NCI-H345 (cell line): ENCODE results near the gene NSD1.
"Not testable (repeated sequence)": the region's sequence is repeated elsewhere in the genome, so short reads cannot be mapped to it uniquely, and the experiment has no call there.

Experiments used
- DNase-seq: peaks from one replicate; lab custom pipeline; 2025; lab: John Stamatoyannopoulos, UW

NSD1 gene

GRCh38 chr5:177330991-177331842, 197.6 kb downstream of the NSD1 start:
- DNase-seq, result no peak

- DNase-seq, result no peak
Measured at GRCh38 chr5:177332031-177332895, 198.7 kb downstream of the NSD1 start.

- no peak for DNase-seq
Measured at GRCh38 chr5:177332896-177333260, 199.3 kb downstream of the NSD1 start.

- DNase-seq, result no peak
Measured at GRCh38 chr5:177333420-177334154, 200.0 kb downstream of the NSD1 start.

- no peak for DNase-seq
Measured at GRCh38 chr5:177334155-177334551, 200.6 kb downstream of the NSD1 start.

GRCh38 chr5:177334781-177335700, 201.5 kb downstream of the NSD1 start:
- DNase-seq, result no peak

GRCh38 chr5:177335701-177336065, 202.1 kb downstream of the NSD1 start:
- no peak for DNase-seq

GRCh38 chr5:177336112-177336511, 202.5 kb downstream of the NSD1 start:
- no peak for DNase-seq

- no peak for DNase-seq
Measured at GRCh38 chr5:177336603-177337494, 203.3 kb downstream of the NSD1 start.

- DNase-seq, result no peak
Measured at GRCh38 chr5:177338251-177339106, 204.9 kb downstream of the NSD1 start.

GRCh38 chr5:177339107-177339638, 205.6 kb downstream of the NSD1 start:
- no peak for DNase-seq

GRCh38 chr5:177343000-177343399, 209.4 kb downstream of the NSD1 start:
- not testable (repeated sequence) for DNase-seq

GRCh38 chr5:177343777-177344176, 210.2 kb downstream of the NSD1 start:
- DNase-seq, result no peak

- no peak for DNase-seq
Measured at GRCh38 chr5:177344891-177345290, 211.3 kb downstream of the NSD1 start.

- DNase-seq, result no peak
Measured at GRCh38 chr5:177346820-177347219, 213.2 kb downstream of the NSD1 start.

- no peak for DNase-seq
Measured at GRCh38 chr5:177347699-177348098, 214.1 kb downstream of the NSD1 start.

- DNase-seq, result no peak
Measured at GRCh38 chr5:177349362-177349647, 215.7 kb downstream of the NSD1 start.

- no peak for DNase-seq
Measured at GRCh38 chr5:177349762-177350161, 216.2 kb downstream of the NSD1 start.
